Measurements from ENCODE around the gene G6PC3.
"Not testable (repeated sequence)": the region's sequence is repeated elsewhere in the genome, so short reads cannot be mapped to it uniquely, and the experiment has no call there.

G6PC3 gene

DNA sequence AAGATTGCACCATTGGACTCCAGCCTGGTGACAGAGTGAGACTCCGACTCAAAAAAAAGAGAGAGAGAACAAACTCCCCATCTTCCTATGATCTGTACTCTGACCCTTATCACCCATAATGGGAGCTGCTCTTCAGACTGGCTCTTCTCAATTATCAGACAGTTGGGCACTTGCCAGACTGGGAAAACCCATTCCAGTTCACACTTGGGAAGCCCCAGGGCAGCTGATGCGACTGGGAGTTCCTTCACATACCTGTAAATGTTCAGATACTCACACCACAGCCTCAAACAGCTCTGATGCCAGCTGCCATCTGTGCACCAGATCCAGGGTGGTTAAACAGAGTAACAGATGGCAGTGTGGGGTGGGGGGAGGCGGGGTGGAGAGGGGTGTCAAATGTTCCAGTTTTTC lies 31.9 kb upstream of the G6PC3 start:
- Histone ChIP-seq H3K36me3 (ENCODE audit: control insufficient read depth, low read depth, low read length) (peaks cover 47% of the 10 kb centered on the region), H3K4me1 (ENCODE audit: control insufficient read depth, low read depth, low read length) (no peaks in the 10 kb centered on the region), H3K9me3 (ENCODE audit: control insufficient read depth, low read depth, low read length) (no peaks in the 10 kb centered on the region), H3K9ac (ENCODE audit: low read length) (no peak overlapping the region), H3K27me3 (ENCODE audit: control insufficient read depth, insufficient read depth, low read length) (no peaks in the 10 kb centered on the region), H3K4me3 (ENCODE audit: low read length) (no peak overlapping the region), H3K27ac (ENCODE audit: low read length) (no peak overlapping the region)

DNA sequence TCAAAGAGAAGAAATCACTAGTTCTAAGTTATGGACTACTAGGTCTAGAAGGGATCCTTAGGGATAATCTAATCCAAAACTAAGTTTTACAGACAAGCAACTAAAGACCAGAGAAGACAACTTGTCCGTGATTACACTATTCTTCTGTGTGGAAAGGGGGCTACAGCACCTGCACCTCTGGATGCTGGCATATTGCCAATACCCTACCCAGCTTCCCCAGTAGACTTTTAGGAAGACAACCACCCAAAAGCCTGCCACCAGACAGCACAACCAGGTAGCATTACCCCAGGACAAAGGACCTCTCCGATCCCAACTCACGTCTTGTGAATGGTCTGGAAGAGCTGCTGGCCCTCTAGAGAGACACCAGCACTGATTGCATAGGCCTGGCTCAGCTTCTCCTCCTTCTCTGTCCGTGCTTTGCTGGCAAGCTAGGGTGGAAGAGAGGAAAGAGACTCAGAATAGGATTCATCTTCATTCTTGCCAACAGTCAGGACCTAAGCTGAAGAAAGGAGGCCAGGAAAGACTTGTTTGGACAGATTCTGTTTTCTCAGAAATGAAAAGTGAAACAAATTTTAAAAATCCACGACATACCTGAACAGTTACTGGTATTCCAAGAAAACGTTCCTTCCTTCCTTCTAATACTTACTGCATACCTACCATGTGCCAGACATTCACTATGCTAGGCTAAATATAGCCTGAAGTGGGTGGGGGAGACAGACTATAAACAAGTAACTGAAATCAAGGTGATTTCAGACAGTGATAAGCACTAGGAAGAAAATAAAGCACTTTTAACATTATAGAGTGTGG lies 30.5 kb upstream of the G6PC3 start:
- Histone ChIP-seq H3K36me3 (ENCODE audit: control insufficient read depth, low read depth, low read length) (peaks cover 48% of the 10 kb centered on the region), H3K27ac (ENCODE audit: low read length) (no peak overlapping the region)

DNA sequence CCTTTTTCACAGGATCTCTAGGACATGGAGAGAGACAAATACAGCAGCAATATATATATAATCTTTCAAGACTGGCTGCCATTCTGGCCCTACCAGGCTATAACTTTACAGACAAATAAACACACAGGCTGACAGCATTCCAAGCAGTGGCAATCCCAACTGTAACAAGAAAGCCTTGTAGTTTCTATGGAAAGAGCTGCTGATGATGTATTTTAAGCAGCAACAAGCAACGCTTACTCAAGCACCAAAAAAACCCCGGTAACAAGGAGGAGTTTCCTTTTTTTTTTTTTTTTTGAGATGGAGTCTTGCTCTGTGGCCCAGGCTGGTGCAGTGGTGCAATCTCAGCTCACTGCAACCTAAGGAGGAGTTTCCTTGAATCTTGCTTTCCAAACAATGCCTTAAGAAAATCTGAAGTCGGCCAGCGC lies 27.3 kb upstream of the G6PC3 start:
- H3K9ac ChIP-seq (ENCODE audit: low read length) = no peak overlapping the region
- no peak overlapping the region for H3K4me3 ChIP-seq (ENCODE audit: low read length)
- H3K27ac ChIP-seq (ENCODE audit: low read length) = no peak overlapping the region
- H3K9me3 ChIP-seq (ENCODE audit: control insufficient read depth, low read depth, low read length) = no peaks in the 10 kb centered on the region
- no peaks in the 10 kb centered on the region for H3K27me3 ChIP-seq (ENCODE audit: control insufficient read depth, insufficient read depth, low read length)
- H3K4me1 ChIP-seq (ENCODE audit: control insufficient read depth, low read depth, low read length) = peaks cover 4% of the 10 kb centered on the region
- H3K36me3 ChIP-seq (ENCODE audit: control insufficient read depth, low read depth, low read length) = peaks cover 35% of the 10 kb centered on the region

More for the DNA sequence above, 30.5 kb upstream of the G6PC3 start:
- Histone ChIP-seq H3K4me1 (ENCODE audit: control insufficient read depth, low read depth, low read length) (peaks cover 4% of the 10 kb centered on the region), H3K27me3 (ENCODE audit: control insufficient read depth, insufficient read depth, low read length) (no peaks in the 10 kb centered on the region), H3K9me3 (ENCODE audit: control insufficient read depth, low read depth, low read length) (no peaks in the 10 kb centered on the region), H3K9ac (ENCODE audit: low read length) (no peak overlapping the region), H3K4me3 (ENCODE audit: low read length) (no peak overlapping the region)

DNA sequence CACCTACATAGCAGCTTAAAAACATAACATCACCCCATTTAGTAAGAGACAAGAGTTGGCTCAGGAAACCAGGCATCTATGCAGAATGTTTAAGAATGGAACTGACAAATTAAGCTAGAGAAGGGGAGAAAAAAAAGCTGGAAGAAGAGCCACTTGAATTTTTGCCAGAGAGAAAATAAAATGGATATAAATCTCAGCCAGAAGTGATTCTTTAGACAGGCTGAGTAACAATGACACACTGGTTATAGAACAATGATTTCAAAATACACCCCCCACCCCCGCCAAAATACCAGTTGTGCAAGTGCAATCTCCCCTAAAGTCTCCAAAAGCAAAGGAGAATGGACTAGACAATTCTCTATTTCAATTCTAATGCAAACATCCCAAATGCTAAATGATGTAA lies 26.5 kb upstream of the G6PC3 start:
- no peak overlapping the region for H3K27ac ChIP-seq (ENCODE audit: low read length)
- peaks cover 36% of the 10 kb centered on the region for H3K36me3 ChIP-seq (ENCODE audit: control insufficient read depth, low read depth, low read length)
- no peaks in the 10 kb centered on the region for H3K9me3 ChIP-seq (ENCODE audit: control insufficient read depth, low read depth, low read length)
- no peak overlapping the region for H3K4me3 ChIP-seq (ENCODE audit: low read length)
- no peak overlapping the region for H3K9ac ChIP-seq (ENCODE audit: low read length)
- no peaks in the 10 kb centered on the region for H3K27me3 ChIP-seq (ENCODE audit: control insufficient read depth, insufficient read depth, low read length)
- peaks cover 4% of the 10 kb centered on the region for H3K4me1 ChIP-seq (ENCODE audit: control insufficient read depth, low read depth, low read length)

DNA sequence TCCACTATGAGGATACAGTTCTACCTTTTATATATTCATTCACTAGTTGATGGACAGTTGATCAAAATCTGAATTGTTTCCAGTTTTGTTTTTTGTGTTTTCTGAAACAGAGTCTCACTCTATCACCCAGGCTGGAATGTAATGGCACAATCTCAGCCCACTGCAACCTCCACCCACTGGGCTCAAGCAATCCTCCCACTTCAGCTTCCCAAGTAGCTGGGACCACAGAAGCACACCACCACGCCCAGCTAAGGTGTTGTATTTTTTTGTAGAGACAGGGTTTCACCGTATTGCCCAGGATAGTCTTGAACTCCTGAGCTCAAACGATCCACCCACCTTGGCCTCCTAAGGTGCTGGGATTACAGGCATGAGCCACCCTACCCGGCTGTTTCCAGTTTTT lies 25.0 kb upstream of the G6PC3 start:
- Histone ChIP-seq H3K36me3 (ENCODE audit: control insufficient read depth, low read depth, low read length) (peaks cover 37% of the 10 kb centered on the region), H3K9ac (ENCODE audit: low read length) (no peak overlapping the region), H3K27me3 (ENCODE audit: control insufficient read depth, insufficient read depth, low read length) (no peaks in the 10 kb centered on the region), H3K27ac (ENCODE audit: low read length) (no peak overlapping the region), H3K4me3 (ENCODE audit: low read length) (no peak overlapping the region), H3K4me1 (ENCODE audit: control insufficient read depth, low read depth, low read length) (peaks cover 4% of the 10 kb centered on the region), H3K9me3 (ENCODE audit: control insufficient read depth, low read depth, low read length) (no peaks in the 10 kb centered on the region)

DNA sequence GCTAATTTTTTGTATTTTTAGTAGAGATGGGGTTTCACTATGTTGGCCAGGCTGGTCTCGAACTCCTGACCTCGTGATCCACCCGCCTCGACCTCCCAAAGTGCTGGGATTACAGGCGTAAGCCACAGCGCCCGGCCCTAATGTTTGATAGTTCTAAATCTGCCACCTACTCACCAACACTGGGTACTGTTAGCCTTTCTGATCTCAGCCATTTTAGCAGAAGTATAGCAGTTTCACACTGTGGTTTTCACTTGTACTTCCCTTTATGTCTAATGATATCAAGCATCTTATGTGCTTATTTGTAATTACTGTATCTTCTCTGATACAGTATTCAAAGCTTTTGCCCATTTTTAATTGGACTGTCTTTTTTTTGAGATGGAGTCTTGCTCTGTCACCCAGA lies 23.6 kb upstream of the G6PC3 start:
- not testable (repeated sequence) for H3K9me3 ChIP-seq (ENCODE audit: control insufficient read depth, low read depth, low read length); H3K27me3 ChIP-seq (ENCODE audit: control insufficient read depth, insufficient read depth, low read length); H3K4me1 ChIP-seq (ENCODE audit: control insufficient read depth, low read depth, low read length); H3K4me3 ChIP-seq (ENCODE audit: low read length); H3K9ac ChIP-seq (ENCODE audit: low read length); H3K27ac ChIP-seq (ENCODE audit: low read length)
- H3K36me3 ChIP-seq (ENCODE audit: control insufficient read depth, low read depth, low read length) = peaks cover 47% of the 10 kb centered on the region

DNA sequence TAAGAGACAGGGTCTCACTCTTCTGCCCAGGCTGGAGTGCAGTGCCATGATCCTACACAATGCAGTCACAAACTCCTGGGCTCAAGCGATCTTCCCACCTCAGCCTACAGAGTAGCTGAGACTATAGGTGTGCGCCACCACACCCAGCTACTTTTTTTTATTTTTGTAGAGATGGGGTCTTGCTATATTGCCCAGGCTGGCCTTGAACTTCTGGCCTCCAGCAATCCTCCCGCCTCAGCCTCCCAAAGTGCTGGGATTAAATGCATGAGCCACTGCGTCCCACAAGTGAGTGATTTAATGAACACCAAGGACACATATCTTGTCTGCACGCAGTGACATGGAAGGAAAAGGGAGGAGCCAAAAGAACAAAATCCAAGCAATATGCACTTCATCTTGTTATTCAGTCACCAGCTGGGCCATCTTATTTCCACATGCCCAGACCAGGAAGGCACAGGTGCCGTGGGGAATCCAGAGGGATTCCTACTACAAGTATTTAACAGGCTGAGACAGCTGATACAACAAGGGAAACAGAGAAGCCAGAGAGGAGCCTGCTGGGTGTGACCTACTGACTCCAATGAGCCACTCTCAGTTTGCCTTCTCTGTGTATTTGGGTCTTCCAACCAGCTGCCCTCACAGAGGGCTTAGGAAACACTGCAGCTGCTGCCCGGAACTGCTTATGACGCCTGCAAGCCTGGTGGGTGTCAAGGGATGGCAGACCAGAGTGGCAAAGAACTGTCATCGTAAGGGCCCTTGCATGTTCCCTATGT lies 21.1 kb upstream of the G6PC3 start:
- no peaks in the 10 kb centered on the region for H3K27me3 ChIP-seq (ENCODE audit: control insufficient read depth, insufficient read depth, low read length)
- H3K9ac ChIP-seq (ENCODE audit: low read length) = no peak overlapping the region
- peaks cover 1% of the 10 kb centered on the region for H3K4me1 ChIP-seq (ENCODE audit: control insufficient read depth, low read depth, low read length)
- H3K4me3 ChIP-seq (ENCODE audit: low read length) = no peak overlapping the region
- H3K27ac ChIP-seq (ENCODE audit: low read length) = no peak overlapping the region
- peaks cover 65% of the 10 kb centered on the region for H3K36me3 ChIP-seq (ENCODE audit: control insufficient read depth, low read depth, low read length)
- no peaks in the 10 kb centered on the region for H3K9me3 ChIP-seq (ENCODE audit: control insufficient read depth, low read depth, low read length)

DNA sequence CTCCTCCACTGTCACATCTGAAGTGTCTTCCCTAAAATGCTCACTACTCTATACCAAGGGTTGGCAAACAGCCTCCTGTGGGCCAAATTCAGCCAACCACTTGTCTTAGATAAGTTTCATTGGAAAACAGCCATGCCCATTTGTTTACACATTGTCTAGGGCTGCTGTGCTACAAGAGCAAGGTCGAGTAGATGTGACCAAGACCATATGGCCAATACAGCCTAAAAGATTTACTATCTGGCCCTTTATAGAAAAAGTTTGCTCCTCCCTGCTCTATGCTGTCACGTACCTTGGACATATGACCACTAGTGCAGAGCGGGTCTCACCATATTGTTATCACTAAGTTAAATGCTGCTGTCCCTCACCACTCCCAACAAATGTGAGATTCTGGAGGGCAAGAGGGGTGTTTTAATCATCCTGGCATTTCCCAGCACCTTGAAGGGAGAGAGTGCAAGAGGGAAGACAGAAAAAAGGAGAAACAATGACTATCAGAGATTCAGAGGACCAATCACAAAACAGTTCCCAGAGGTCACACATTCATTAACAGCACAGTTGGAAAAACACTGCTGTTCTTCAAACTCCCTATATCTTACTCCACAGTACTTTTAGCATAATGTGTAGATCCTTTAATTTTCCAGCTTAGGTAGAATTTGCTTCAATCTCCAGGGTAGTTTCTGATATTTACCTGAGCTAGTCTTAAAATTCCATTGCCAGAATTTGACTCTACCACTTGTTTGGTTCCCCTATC lies 17.2 kb upstream of the G6PC3 start:
- H3K9ac ChIP-seq (ENCODE audit: low read length) = no peak overlapping the region
- H3K27me3 ChIP-seq (ENCODE audit: control insufficient read depth, insufficient read depth, low read length) = no peaks in the 10 kb centered on the region
- no peaks in the 10 kb centered on the region for H3K4me1 ChIP-seq (ENCODE audit: control insufficient read depth, low read depth, low read length)
- H3K4me3 ChIP-seq (ENCODE audit: low read length) = no peak overlapping the region
- H3K36me3 ChIP-seq (ENCODE audit: control insufficient read depth, low read depth, low read length) = peaks cover 63% of the 10 kb centered on the region
- no peaks in the 10 kb centered on the region for H3K9me3 ChIP-seq (ENCODE audit: control insufficient read depth, low read depth, low read length)
- no peak overlapping the region for H3K27ac ChIP-seq (ENCODE audit: low read length)

DNA sequence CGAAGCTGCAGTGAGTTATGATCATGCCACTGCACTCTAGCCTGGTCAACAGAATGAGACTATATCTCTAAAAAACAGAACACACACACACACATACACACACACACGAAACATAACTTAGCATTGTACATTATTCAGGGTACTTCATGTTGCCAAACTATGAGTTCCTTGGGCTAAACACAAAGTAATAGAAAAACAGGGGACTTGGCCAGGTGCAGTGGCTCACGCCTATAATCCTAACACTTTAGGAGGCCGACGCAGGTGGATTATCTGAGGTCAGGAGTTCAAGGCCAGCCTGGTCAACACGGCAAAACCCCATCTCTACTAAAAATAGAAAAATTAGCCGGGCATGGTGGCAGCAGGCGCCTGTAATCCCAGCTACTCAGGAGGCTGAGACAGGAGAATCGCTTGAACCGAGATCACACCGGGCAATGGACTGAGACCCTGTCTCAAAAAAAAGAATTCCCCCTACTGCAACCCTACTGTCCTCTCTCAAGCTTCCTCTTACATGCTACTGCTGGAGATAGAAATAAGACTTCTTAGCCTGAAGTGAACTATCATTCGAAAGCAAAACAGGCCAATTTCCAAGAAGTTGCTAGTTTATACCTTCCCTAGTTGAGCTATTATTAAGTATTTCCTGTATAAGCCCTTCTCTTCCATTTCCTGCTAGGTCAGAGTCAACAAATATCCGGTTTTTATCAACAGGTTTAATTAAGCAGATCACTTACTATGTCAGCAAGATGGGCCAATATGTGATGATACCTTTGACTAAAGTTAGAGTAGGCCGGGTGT lies 11.2 kb upstream of the G6PC3 start:
- Histone ChIP-seq H3K4me3 (ENCODE audit: low read length) (no peak overlapping the region), H3K4me1 (ENCODE audit: control insufficient read depth, low read depth, low read length) (no peaks in the 10 kb centered on the region), H3K9me3 (ENCODE audit: control insufficient read depth, low read depth, low read length) (no peaks in the 10 kb centered on the region), H3K36me3 (ENCODE audit: control insufficient read depth, low read depth, low read length) (peaks cover 56% of the 10 kb centered on the region), H3K27me3 (ENCODE audit: control insufficient read depth, insufficient read depth, low read length) (no peaks in the 10 kb centered on the region), H3K9ac (ENCODE audit: low read length) (no peak overlapping the region), H3K27ac (ENCODE audit: low read length) (no peak overlapping the region)

DNA sequence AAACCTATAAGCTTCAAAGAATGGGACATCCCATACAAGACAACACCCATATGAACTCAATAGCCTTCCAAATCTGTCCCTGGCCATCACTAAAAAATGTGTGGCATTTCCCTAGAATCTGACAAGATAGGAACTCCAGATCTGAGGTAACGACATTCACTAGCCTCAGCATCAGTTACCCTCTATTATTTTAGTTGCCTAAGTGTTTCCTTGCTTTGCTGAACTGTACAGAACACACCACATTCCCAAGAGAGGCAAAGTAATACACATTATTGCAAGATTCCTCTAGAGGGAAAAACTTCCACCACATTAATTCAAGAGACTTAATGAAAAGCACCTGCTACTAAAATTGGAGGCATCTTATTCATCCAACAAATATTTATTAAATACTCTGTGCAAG lies 9.1 kb upstream of the G6PC3 start:
- Histone ChIP-seq H3K27ac (ENCODE audit: low read length) (no peak overlapping the region), H3K36me3 (ENCODE audit: control insufficient read depth, low read depth, low read length) (peaks cover 44% of the 10 kb centered on the region), H3K9ac (ENCODE audit: low read length) (no peak overlapping the region), H3K9me3 (ENCODE audit: control insufficient read depth, low read depth, low read length) (no peaks in the 10 kb centered on the region), H3K4me3 (ENCODE audit: low read length) (no peak overlapping the region), H3K27me3 (ENCODE audit: control insufficient read depth, insufficient read depth, low read length) (no peaks in the 10 kb centered on the region), H3K4me1 (ENCODE audit: control insufficient read depth, low read depth, low read length) (peaks cover 7% of the 10 kb centered on the region)

DNA sequence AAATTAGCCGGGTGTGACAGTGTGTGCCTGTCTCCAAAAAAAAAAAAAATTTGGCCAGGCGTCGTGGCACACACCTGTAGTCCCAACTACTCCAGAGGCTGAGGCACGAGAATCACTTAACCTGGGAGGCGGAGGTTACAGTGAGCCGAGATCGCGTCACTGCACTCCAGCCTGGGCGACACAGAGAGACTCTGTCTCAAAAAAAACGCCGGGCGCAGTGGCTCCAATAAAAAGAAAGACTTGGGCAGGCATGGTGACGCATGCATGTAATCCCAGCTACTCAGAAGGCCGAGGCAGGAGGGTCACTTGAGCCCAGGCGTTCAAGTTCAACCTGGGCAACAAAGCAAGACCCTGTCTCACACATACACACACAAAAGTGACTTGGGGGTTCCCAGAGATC lies 7.7 kb upstream of the G6PC3 start:
- H3K27me3 ChIP-seq (ENCODE audit: control insufficient read depth, insufficient read depth, low read length) = no peaks in the 10 kb centered on the region
- no peak overlapping the region for H3K9ac ChIP-seq (ENCODE audit: low read length)
- no peaks in the 10 kb centered on the region for H3K9me3 ChIP-seq (ENCODE audit: control insufficient read depth, low read depth, low read length)
- H3K36me3 ChIP-seq (ENCODE audit: control insufficient read depth, low read depth, low read length) = peaks cover 44% of the 10 kb centered on the region
- H3K4me1 ChIP-seq (ENCODE audit: control insufficient read depth, low read depth, low read length) = peaks cover 7% of the 10 kb centered on the region
- H3K4me3 ChIP-seq (ENCODE audit: low read length) = no peak overlapping the region
- H3K27ac ChIP-seq (ENCODE audit: low read length) = no peak overlapping the region
